HL-60/S4 treated with retinoic acid at 250 ng/mL for 4 days and 3 days (cell line): ENCODE measurements around the gene TRAPPC12.
"Not testable (repeated sequence)": the region's sequence is repeated elsewhere in the genome, so short reads cannot be mapped to it uniquely, and the experiment has no call there.

Experiments used
- in situ Hi-C: fragments of 300-500 bp; cut with MboI; formaldehyde crosslinking; loops from 2 replicates; pipeline ENCODE4 v1.7.0; 2022; ENCODE audit warnings: low sequenced_read_pairs

TRAPPC12 gene

GRCh38 chr2:3498783-3499394 is 119.4 kb downstream of the TRAPPC12 start:
- in situ Hi-C loops = no loop called here

GRCh38 chr2:3500326-3500899 is 120.9 kb downstream of the TRAPPC12 start:
- in situ Hi-C loops = no loop called here

GRCh38 chr2:3503046-3503445 is 123.6 kb downstream of the TRAPPC12 start:
- in situ Hi-C loops = no loop called here

- in situ Hi-C loops = no loop called here
These were observed 124.0 kb downstream of the TRAPPC12 start for GRCh38 chr2:3503483-3503882.

GRCh38 chr2:3504741-3505140 is 125.2 kb downstream of the TRAPPC12 start:
- in situ Hi-C loops = no loop called here

GRCh38 chr2:3505771-3506170 is 126.3 kb downstream of the TRAPPC12 start:
- in situ Hi-C loops = no loop called here

GRCh38 chr2:3512086-3512485 is 132.6 kb downstream of the TRAPPC12 start:
- in situ Hi-C loops = no loop called here

GRCh38 chr2:3513026-3513810 is 133.7 kb downstream of the TRAPPC12 start:
- in situ Hi-C loops = no loop called here

GRCh38 chr2:3515438-3515837 is 135.9 kb downstream of the TRAPPC12 start:
- in situ Hi-C loops = not testable (repeated sequence)

GRCh38 chr2:3516831-3517230 is 137.3 kb downstream of the TRAPPC12 start:
- in situ Hi-C loops = no loop called here

- in situ Hi-C loops = no loop called here
These were observed 138.5 kb downstream of the TRAPPC12 start for GRCh38 chr2:3517948-3518495.

- in situ Hi-C loops = no loop called here
These were observed 139.2 kb downstream of the TRAPPC12 start for GRCh38 chr2:3518496-3519254.

- in situ Hi-C loops = no loop called here
These were observed 140.0 kb downstream of the TRAPPC12 start, which contains the start of gene ADI1 for GRCh38 chr2:3519255-3520205. Gene ADI1 (minus strand): TSS chr2:3519531. CDS start chr2:3519487, 44 bp downstream.

GRCh38 chr2:3520591-3520990 is 141.1 kb downstream of the TRAPPC12 start:
- in situ Hi-C loops = no loop called here

- in situ Hi-C loops = no loop called here
These were observed 143.5 kb downstream of the TRAPPC12 start for GRCh38 chr2:3522961-3523421.

- in situ Hi-C loops = no loop called here
These were observed 144.1 kb downstream of the TRAPPC12 start for GRCh38 chr2:3523551-3524041.

GRCh38 chr2:3526871-3527270 is 147.4 kb downstream of the TRAPPC12 start:
- in situ Hi-C loops = no loop called here

GRCh38 chr2:3527886-3528785 is 148.6 kb downstream of the TRAPPC12 start:
- in situ Hi-C loops = no loop called here
